ENCODE data around the gene LRIT1.

DNA sequence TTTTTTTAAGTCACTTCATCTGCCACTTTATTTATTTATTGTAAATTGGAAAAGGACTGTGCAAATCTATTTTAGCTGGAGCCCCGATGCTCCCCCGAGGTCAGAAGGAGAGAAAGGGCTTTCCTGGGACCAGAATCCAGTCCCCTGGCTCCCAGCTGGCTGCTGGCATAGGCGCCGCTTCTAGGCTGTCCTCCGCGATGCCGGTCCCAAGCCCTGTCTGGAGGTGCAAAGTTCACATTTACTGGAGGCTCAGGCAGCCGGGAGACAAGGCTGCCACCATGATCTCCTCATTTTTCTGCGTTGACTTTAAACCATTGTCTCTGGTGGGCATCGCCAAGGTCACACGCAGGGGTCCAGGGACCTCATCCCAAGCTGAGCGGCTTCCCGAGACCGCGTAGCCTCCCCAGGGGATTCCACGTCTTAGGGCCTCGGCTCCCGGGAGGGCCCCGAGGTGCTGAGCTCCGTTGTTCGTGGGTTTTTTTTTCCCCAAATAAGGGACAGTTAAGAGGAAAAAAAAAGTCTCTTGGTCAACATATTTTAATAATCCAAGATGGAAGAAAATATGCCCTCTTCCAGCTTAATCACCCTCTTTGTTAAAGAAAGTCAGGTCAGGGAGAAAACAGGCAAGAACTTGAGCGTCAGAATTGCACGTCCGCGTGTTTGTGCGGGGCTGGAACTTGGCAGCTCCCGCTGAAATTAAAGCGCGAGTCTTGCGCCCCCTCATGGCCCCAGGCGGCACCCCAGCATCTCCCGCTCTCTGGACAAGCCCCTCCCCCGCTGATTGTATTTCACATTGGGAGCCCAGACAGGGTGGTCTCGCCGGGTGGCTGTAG, 15.4 kb upstream of the LRIT1 start:
- TF ChIP-seq, protein P1, sequence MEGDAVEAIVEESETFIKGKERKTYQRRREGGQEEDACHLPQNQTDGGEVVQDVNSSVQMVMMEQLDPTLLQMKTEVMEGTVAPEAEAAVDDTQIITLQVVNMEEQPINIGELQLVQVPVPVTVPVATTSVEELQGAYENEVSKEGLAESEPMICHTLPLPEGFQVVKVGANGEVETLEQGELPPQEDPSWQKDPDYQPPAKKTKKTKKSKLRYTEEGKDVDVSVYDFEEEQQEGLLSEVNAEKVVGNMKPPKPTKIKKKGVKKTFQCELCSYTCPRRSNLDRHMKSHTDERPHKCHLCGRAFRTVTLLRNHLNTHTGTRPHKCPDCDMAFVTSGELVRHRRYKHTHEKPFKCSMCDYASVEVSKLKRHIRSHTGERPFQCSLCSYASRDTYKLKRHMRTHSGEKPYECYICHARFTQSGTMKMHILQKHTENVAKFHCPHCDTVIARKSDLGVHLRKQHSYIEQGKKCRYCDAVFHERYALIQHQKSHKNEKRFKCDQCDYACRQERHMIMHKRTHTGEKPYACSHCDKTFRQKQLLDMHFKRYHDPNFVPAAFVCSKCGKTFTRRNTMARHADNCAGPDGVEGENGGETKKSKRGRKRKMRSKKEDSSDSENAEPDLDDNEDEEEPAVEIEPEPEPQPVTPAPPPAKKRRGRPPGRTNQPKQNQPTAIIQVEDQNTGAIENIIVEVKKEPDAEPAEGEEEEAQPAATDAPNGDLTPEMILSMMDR (IDR thresholded peaks at IDR 0.05; ENCODE audit: control extremely low read depth in 1 of 3, insufficient read depth in 1 of 3, low read depth in 1 of 3, low read length in 3 of 3): peak; percentile 80 to 94 (median 88)
- no peak for TF ChIP-seq POLR2AphosphoS5 (IDR thresholded peaks at IDR 0.05; ENCODE audit: low read depth, low read length)
